H1 (cell line): ENCODE measurements around the gene PALM2AKAP2. TPM values are rescaled to one million over a fixed set of nuclear protein-coding genes. Genes with fewer than 3 reads are reported as not detected.

Experiments used
- CHD1 ChIP-seq: IDR thresholded peaks from 2 replicates; pipeline ENCODE4 v1.6.1; 2012; ENCODE audit warnings: low read depth, low read length, improper control_type of control experiment
- FOSL1 ChIP-seq: IDR thresholded peaks from 2 replicates; pipeline ENCODE4 v1.6.1; 2011; ENCODE audit warnings: mild to moderate bottlenecking, low read depth, low read length, moderate library complexity; ENCODE audit not compliant: insufficient read depth
- HDAC2 ChIP-seq, 2 experiments: fragments of 300-600 bp in 1 of 2; sonication (generic) in 1 of 2; IDR thresholded peaks; 2 replicates each; pipeline ENCODE4 v1.6.1; 2011 to 2012; ENCODE audit warnings: low read depth in 2 of 2, low read length in 2 of 2, mild to moderate bottlenecking in 2 of 2, moderate library complexity in 2 of 2, borderline replicate concordance in 1 of 2, inconsistent platforms in 1 of 2
- JUND ChIP-seq: IDR thresholded peaks from 2 replicates; pipeline ENCODE4 v1.6.1; 2011; ENCODE audit warnings: mild to moderate bottlenecking, improper control_type of control experiment, low read length
- RFX5 ChIP-seq: IDR thresholded peaks from 2 replicates; pipeline ENCODE4 v1.6.1; 2011; ENCODE audit warnings: low read depth, low read length, improper control_type of control experiment, borderline replicate concordance
- RXRA ChIP-seq: IDR thresholded peaks from 2 replicates; pipeline ENCODE4 v1.6.1; 2011; ENCODE audit warnings: low read depth, mild to moderate bottlenecking, low read length, moderate library complexity; ENCODE audit not compliant: insufficient read depth
- SIRT6 ChIP-seq: IDR thresholded peaks from one replicate; pipeline ENCODE4 v1.7.1; 2012; ENCODE audit warnings: low read length, inconsistent platforms
- polyA plus RNA-seq, 7 experiments: library from polyadenylated mRNA; depleted of rRNA in 3 of 7; stranded (reverse) in 5 of 7; unstranded in 2 of 7; fragments of >200 nt in 5 of 7; fragments of 200-250 nt in 2 of 7; gene quantifications; 1 replicate in 5 of 7; 2 replicates in 1 of 7; 4 replicates in 1 of 7; pipeline versions ENCODE4 v1.2.1 to v1.2.3, GENCODE V29; 2011 to 2013; ENCODE audit warnings: missing spikeins in 2 of 7, mixed read lengths in 2 of 7
- total RNA-seq: library from RNA; stranded (reverse); fragmentation: NEBNext Ultra II Directional; extraction: Animal tissue kit (Norgen Biotek cat#: 25700); gene quantifications from 2 replicates; pipeline ENCODE4 v1.2.1, GENCODE V29; 2021

PALM2AKAP2 gene
- total and polyA plus RNA-seq, 2 of the 8 experiments (the other 6 are each of a cell fraction or from before 2014, with no cell fraction given), result 0.38 to 20.5 TPM

- TF ChIP-seq HDAC2 (IDR thresholded peaks at IDR 0.05; ENCODE audit: borderline replicate concordance in 1 of 2, low read depth in 2 of 2, low read length in 2 of 2), result no peak
- no peak for TF ChIP-seq JUND
- no peak for TF ChIP-seq RFX5
- TF ChIP-seq SIRT6, result no peak
- no peak for TF ChIP-seq RXRA
- TF ChIP-seq FOSL1, result no peak
- no peak for TF ChIP-seq CHD1
- TF ChIP-seq, all 59 proteins: peak for 0
Observed at GRCh38 chr9:109817146-109817845, 37.3 kb downstream of the PALM2AKAP2 start (continued).
